GM12873 (cell line): ENCODE data around the gene TEKTIP1.

Experiments
- TF ChIP-seq, protein P1 (sequence below): IDR thresholded peaks from 2 replicates; pipeline ENCODE4 v1.5.1; 2012; ENCODE audit warnings: low read depth, mild to moderate bottlenecking, moderate library complexity, low read length, control low read depth; ENCODE audit not compliant: insufficient read depth; ENCODE audit errors: missing control alignments

The TEKTIP1 gene

DNA sequence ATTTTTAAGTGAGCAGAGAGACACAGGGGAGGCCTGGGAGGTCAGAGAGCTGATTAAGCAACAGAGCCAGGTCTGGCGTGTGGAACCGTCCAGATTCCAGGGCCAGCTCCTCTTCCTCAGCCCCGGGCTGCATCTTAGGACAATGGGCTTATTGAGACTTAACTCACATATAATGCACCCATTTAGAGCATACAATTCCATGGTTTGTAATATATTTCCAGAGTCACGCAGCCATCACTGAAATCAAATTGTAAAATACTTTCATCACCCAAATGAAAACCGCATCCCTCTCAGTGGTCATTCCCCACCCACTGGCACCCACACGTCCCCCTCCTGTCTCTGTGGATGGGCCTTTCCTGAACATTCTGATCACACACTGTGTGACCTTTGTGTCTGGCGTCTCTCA lies 31.6 kb downstream of the TEKTIP1 start:
- TF ChIP-seq, protein P1, sequence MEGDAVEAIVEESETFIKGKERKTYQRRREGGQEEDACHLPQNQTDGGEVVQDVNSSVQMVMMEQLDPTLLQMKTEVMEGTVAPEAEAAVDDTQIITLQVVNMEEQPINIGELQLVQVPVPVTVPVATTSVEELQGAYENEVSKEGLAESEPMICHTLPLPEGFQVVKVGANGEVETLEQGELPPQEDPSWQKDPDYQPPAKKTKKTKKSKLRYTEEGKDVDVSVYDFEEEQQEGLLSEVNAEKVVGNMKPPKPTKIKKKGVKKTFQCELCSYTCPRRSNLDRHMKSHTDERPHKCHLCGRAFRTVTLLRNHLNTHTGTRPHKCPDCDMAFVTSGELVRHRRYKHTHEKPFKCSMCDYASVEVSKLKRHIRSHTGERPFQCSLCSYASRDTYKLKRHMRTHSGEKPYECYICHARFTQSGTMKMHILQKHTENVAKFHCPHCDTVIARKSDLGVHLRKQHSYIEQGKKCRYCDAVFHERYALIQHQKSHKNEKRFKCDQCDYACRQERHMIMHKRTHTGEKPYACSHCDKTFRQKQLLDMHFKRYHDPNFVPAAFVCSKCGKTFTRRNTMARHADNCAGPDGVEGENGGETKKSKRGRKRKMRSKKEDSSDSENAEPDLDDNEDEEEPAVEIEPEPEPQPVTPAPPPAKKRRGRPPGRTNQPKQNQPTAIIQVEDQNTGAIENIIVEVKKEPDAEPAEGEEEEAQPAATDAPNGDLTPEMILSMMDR: no peak

DNA sequence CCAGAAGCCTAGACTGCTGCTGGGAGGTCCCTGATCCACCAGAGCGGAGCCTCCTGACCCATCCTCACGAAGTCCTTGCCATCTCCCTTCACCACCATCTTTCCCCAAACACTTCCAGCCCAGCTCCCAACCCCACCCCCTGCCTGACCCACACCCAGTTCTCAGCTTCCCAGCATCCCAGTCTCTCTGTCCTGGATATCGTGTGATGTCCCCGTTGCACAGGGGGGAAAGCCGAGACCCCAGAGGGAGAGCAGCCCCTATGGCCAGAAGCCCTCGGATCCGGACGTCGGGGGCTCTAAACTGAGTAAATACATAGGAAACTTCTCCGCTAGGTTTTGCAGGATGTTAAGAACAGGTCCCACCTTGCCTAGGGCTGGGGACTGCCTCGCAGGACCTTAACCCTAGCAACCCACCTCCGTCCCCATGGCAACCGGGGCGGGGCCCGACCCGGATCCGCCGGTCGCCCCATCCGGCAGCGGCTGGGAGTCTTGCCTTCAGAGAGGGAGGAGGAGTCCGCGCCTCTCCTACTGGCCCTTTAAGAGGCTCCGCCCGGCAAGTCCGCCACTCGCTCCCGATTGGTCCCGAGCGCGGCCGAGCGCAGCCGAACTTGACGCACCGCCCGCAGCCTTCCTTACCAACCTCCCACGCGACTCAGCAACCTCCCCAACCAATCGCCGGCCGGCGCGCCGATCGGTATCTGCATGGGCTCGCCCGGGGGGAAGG lies 33.3 kb downstream of the TEKTIP1 start:
- TF ChIP-seq, protein P1: no peak

DNA sequence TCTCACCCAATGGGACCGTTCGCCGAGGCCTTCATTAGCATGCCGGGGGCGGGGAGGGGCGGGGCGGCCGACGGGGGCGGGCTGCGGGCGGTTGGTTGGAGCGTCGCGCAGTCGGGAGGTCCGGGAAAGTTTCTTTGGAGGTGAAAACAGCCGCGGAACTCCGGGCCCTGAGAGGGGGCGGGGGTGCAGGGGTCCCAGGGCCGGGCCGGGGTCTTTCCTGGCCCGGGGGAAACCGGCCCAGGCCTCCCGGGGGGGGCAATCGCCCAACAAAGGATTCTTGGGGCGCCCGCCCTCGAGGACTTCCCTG lies 33.8 kb downstream of the TEKTIP1 start, which contains the start of gene HMG20B:
TSS of gene HMG20B (plus strand) at position 90 of the 307 bp plus-strand sequence. CDS start 366 bp downstream, outside the sequence.
- TF ChIP-seq, protein P1: no peak

DNA sequence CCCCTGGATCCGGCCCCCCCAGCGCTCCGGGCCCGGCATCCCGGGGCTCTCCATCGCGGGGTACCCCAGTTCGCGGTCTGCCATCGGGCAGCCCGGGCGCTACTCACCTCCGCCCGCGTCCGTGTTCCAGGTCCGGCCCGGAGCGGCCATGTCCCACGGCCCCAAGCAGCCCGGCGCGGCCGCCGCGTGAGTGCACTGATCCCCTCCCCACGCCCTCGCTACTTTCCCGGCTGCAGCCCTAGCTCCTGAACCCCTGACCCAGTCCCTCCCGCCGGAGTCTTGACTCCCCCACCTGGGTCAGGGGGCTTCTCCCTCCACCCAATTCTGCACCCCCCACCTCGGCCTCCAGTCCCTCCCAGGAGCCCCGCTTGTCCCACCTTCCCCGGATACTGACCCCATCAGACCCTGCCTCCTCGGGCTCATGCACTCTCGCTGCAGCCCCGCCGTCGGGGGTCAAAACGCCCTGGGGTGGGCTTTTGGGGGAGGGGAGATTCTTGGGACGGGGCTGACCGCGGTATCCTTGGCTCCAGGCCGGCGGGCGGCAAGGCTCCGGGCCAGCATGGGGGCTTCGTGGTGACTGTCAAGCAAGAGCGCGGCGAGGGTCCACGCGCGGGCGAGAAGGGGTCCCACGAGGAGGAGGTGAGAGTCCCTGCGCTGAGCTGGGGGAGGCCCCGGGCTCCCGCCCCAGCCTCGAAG lies 34.3 kb downstream of the TEKTIP1 start:
- TF ChIP-seq, protein P1: no peak

DNA sequence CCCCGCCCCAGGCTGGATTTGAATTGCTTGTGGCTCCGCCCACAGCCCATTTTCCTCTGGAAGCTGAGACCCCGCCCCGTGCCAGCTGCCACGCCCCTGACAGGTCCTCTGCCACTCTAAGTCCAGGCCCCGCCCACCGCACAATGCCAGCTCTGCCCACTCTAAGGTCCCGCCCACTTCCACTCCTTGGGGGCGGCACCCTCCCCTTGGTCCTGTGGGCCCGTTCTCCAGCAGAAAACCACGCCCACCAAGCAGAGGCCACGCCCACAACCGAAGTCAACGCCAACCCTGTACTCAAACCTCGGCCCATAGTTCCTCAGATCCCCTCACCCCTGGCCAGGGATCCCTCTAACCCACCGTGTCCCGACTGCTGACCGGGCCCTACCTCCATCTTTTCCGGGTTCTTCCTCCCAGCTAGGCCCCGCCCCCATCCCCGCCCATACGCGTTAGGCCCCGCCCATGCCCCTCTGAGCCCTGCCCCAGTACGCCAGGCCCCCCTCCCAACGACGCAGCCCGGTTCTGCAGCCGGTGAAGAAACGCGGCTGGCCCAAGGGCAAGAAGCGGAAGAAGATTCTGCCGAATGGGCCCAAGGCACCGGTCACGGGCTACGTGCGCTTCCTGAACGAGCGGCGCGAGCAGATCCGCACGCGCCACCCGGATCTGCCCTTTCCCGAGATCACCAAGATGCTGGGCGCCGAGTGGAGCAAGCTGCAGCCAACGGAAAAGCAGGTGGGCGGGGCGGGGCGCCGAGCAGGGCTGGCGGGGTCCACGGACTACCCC lies 35.1 kb downstream of the TEKTIP1 start:
- TF ChIP-seq, protein P1: no peak

DNA sequence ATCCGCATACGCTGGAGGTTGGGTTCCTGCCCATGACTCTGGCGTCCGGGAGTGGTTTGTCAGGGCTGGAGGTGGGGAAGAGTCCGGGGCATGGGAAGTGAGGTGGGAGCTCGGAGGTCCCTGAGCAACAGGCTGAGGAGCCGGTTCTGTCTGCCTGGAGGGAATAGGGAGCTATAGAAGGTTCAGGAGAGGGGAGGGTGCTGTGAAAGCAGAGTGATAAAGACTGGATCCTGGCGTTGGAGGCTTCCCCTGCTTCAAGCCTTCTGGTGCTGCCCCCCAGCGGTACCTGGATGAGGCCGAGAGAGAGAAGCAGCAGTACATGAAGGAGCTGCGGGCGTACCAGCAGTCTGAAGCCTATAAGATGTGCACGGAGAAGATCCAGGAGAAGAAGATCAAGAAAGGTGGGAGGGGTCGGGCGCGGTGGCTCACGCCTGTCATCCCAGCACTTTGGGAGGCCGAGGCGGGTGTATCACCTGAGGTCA lies 36.3 kb downstream of the TEKTIP1 start:
- TF ChIP-seq, protein P1: no peak
